Epithelial cell of proximal tubule (primary cell): Measurements from ENCODE around the gene PACS2. TPM values are rescaled to one million over a fixed set of nuclear protein-coding genes. Genes with fewer than 3 reads are reported as not detected.

ENCODE experiments used
- DNase-seq: peaks from one replicate; pipeline ENCODE4 v3.0.0-alpha.2; 2011; ENCODE audit warnings: low read depth
- H3K4me3 ChIP-seq: 2 replicates; pipeline ENCODE4 v1.5.1; 2011; ENCODE audit warnings: low read depth, mild to moderate bottlenecking, low read length
- CTCF ChIP-seq: conservative IDR thresholded peaks from 2 replicates; pipeline ENCODE4 v1.5.1; 2012; ENCODE audit warnings: low read depth, mild to moderate bottlenecking, low read length
- total RNA-seq: library from RNA; depleted of rRNA; stranded (reverse); fragments of >200 nt; gene quantifications from 2 replicates; pipeline ENCODE4 v1.2.3, GENCODE V29; 2015

The PACS2 gene
- total RNA-seq, 1 donor from 2014 or later = 68.7 TPM

DNA sequence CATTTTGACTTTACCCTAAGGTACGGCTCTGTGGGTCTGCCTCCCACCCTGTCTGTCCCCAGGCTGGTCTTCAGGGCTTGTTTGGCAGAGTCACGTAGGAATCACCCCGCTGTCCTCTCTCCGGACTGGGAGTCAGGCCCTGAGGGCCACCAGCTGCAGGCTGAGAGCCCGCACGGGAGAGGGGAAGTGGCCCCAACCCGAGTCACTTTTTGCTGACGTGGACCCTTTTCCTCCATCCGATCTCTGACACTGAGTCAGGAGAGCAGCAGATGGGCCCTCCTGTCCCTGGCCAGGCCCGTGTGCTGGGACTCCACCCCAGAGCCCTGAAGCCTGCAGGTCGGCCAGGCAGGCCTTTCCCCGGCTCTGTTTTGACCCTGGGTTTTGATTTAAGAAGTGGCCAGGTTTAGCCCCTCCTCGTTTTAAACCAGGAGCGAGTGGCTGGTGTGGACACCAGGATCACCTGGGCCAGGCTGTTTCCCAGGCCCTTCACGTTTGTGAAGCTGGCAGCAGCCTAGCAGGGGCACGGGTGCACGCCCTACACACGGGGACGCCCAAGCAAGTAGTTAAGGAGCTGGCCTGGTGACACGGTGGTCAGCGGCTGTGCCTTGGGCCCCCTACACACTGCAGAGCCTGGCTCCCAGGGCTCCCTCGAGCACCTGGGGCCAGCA lies 71.3 kb downstream of the PACS2 start:
- H3K4me3 ChIP-seq = no peak overlapping the region
- TF ChIP-seq CTCF = no peak

GRCh38 chr14:105386581-105387529 lies 72.3 kb downstream of the PACS2 start:
- no peak for DNase-seq
- no peak overlapping the region for H3K4me3 ChIP-seq
- no peak for TF ChIP-seq CTCF

More for the DNA sequence above, 71.3 kb downstream of the PACS2 start:
- DNase-seq = no peak

DNA sequence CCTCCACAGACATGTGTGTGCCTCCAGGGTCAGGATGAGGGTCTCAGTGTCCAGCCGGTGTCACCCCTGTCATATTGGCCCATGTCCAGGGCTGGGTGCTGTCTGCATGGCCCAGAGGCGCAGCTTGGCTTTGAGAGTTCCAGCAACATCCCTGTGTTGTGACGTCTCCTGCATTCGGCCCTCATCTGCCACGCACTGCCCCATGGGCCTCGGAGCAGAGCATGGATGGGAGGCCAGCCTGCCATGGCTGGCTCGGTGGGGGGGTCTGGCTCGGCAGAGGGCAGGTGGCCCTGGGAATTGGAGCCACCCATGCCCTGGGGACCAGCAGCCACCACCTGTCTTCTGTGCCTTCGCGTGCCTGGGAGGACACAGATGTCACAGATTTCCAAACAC lies 73.0 kb downstream of the PACS2 start:
- no peak overlapping the region for H3K4me3 ChIP-seq
- DNase-seq = no peak
- TF ChIP-seq CTCF = no peak

- DNase-seq = no peak
- no peak overlapping the region for H3K4me3 ChIP-seq
- TF ChIP-seq CTCF = no peak
Observed at GRCh38 chr14:105388110-105388951, 73.8 kb downstream of the PACS2 start.

DNA sequence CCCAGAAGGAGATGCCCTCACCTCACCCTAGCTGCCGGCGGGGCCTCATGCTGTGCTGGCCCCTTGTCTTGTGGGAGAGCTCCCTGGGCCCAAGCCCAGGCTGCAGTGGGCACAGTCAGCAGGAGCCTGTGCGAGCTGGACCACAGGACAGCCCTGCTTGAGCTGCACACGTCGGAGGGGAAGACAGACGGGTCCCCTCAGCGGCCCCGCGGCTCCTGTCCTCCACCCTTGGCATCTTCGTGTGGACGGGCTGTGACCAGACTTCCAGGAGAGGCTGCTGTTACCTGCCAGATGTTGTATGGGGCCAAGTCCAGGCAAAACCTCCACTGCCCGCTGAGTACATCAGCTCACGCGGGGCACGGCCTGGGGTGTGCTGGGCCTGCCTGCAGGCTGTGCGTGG lies 74.4 kb downstream of the PACS2 start:
- no peak for TF ChIP-seq CTCF
- no peak for DNase-seq
- no peak overlapping the region for H3K4me3 ChIP-seq

- no peak for DNase-seq
- no peak overlapping the region for H3K4me3 ChIP-seq
- TF ChIP-seq CTCF = no peak
Observed at GRCh38 chr14:105389534-105389933, 75.0 kb downstream of the PACS2 start.
